PC-9 (cell line): ENCODE results near the gene SLC47A1. TPM values are rescaled to one million over a fixed set of nuclear protein-coding genes. Genes with fewer than 3 reads are reported as not detected.

Experiments used
- BruUV-seq: library from RNA; stranded (reverse); fragments of 400-500 nt; replicated peaks from 2 replicates; lab custom pipeline; 2021; lab: Mats Ljungman, UMichigan
- CTCF ChIA-PET: fragments of 300-600 bp; sonication (Branson Sonifier 250); formaldehyde crosslinking; loops from one replicate; lab custom pipeline; 2022; ENCODE audit warnings: antibody characterized with exemption; lab: Charles Lee
- POLR2A ChIA-PET: fragments of 300-600 bp; sonication (Branson Sonifier 250); formaldehyde crosslinking; loops from one replicate; lab custom pipeline; 2022; ENCODE audit warnings: antibody characterized with exemption; ENCODE audit not compliant: unreplicated experiment; lab: Charles Lee
- DNase-seq, 2 experiments: peaks; one replicate each; pipeline versions ENCODE4 v3.0.0 to v3.0.0-alpha.2; 2015 to 2022; ENCODE audit warnings: mixed read lengths in 1 of 2
- H2AFZ ChIP-seq: fragments of 200-600 bp; sonication (generic); 2 replicates; pipeline ENCODE4 v1.8.1; 2017; ENCODE audit warnings: antibody characterized with exemption
- H3F3A ChIP-seq: fragments of 200-600 bp; sonication (generic); 2 replicates; pipeline ENCODE4 v1.8.1; 2017; ENCODE audit warnings: antibody characterized with exemption, mild to moderate bottlenecking, low read depth; ENCODE audit not compliant: insufficient read depth
- H3K27ac ChIP-seq: fragments of 200-600 bp; sonication (generic); 2 replicates; pipeline ENCODE4 v1.6.1; 2016; ENCODE audit warnings: mixed run types
- H3K27me3 ChIP-seq: fragments of 200-600 bp; sonication (generic); 2 replicates; pipeline ENCODE4 v1.6.1; 2016; ENCODE audit warnings: low read depth, mixed run types; ENCODE audit not compliant: insufficient read depth
- H3K36me3 ChIP-seq: fragments of 200-600 bp; sonication (generic); 2 replicates; pipeline ENCODE4 v1.6.1; 2016; ENCODE audit warnings: low read depth, mixed run types
- H3K4me1 ChIP-seq: fragments of 200-600 bp; sonication (generic); replicated peaks from 2 replicates; pipeline ENCODE4 v1.6.1; 2016; ENCODE audit warnings: mixed run types; ENCODE audit not compliant: insufficient read depth
- H3K4me2 ChIP-seq: fragments of 200-600 bp; sonication (generic); 2 replicates; pipeline ENCODE4 v1.6.1; 2017; ENCODE audit warnings: mixed run types
- H3K4me3 ChIP-seq: fragments of 200-600 bp; sonication (generic); 2 replicates; pipeline ENCODE4 v1.6.1; 2016; ENCODE audit warnings: mixed run types
- H3K79me2 ChIP-seq: fragments of 200-600 bp; sonication (generic); 2 replicates; pipeline ENCODE4 v1.6.1; 2017; ENCODE audit warnings: low read depth, mixed run types
- H3K9me2 ChIP-seq: fragments of 200-600 bp; sonication (generic); 2 replicates; pipeline ENCODE4 v1.8.1; 2017; ENCODE audit warnings: mild to moderate bottlenecking; ENCODE audit not compliant: insufficient read depth
- H3K9me3 ChIP-seq: fragments of 200-600 bp; sonication (generic); 2 replicates; pipeline ENCODE4 v1.8.1; 2016; ENCODE audit warnings: low read depth; ENCODE audit not compliant: insufficient read depth
- H4K20me1 ChIP-seq: fragments of 200-600 bp; sonication (generic); 2 replicates; pipeline ENCODE4 v1.8.1; 2017; ENCODE audit not compliant: insufficient read depth
- CTCF ChIP-seq: fragments of 200-600 bp; sonication (generic); conservative IDR thresholded peaks from 2 replicates; pipeline ENCODE4 v1.6.1; 2017; ENCODE audit warnings: mixed run types, antibody characterized with exemption, mild to moderate bottlenecking, moderate library complexity
- EZH2 ChIP-seq: fragments of 200-600 bp; sonication (generic); IDR thresholded peaks from 2 replicates; pipeline ENCODE4 v1.8.0; 2017; ENCODE audit warnings: antibody characterized with exemption, low read depth
- intact Hi-C: fragments of 100-400 bp; cut with micrococcal nuclease; formaldehyde crosslinking; loops from one replicate; pipeline ENCODE4 v1.10.0; 2022; ENCODE audit not compliant: unreplicated experiment
- total RNA-seq: library from RNA; stranded (reverse); gene quantifications from 2 replicates; pipeline ENCODE4 v1.2.3, GENCODE V29; 2021

The SLC47A1 gene
- total RNA-seq, 1 experiment from 2014 or later, result 1.3 TPM

DNA sequence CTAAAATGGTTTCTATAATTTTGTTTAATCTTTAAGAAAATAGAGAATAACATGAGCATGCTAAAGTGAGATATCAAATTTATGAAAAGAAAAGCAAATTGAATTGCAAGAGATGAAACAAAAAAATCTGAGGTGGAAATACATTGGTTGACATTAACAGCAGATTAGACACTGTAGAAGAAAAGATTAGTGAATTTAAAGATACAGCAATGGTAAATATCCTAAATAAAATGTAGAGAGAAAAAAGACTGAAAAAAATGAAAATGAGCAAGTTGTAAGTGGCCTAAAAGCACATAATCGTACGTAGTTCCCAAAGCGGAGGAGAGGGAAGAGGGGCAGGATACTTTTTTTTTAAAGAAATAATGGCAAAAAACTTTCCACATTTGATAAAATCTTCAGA lies 84.4 kb downstream of the SLC47A1 start:
- no peak for TF ChIP-seq EZH2
- no peak overlapping the region for H3K4me2 ChIP-seq
- H3F3A ChIP-seq, result 0 out of 2 replicates have a peak, but pooled peaks cover 3% of the 10 kb centered on the region
- H3K36me3 ChIP-seq, result 0 out of 2 replicates have a peak, but pooled peaks cover 4% of the 10 kb centered on the region
- no peak overlapping the region for H3K27ac ChIP-seq
- intact Hi-C loops, result no loop called here
- BruUV-seq, result no TSS peak
- peaks cover 41% of the 10 kb centered on the region for H3K9me3 ChIP-seq
- no peaks in the 10 kb centered on the region for H3K27me3 ChIP-seq
- H3K9me2 ChIP-seq, result no peaks in the 10 kb centered on the region
- CTCF ChIA-PET, result interaction anchor here (0.7 kb wide), 1 partner anchor 149 kb away, joined by 6 read pairs; no protein-coding TSS in a partner anchor
- no peaks in the 10 kb centered on the region for H4K20me1 ChIP-seq
- no peak overlapping the region for H2AFZ ChIP-seq
- H3K4me3 ChIP-seq, result no peak overlapping the region
- no peaks in the 10 kb centered on the region for H3K79me2 ChIP-seq
- POLR2A ChIA-PET, result no interaction called here
- no peaks in the 10 kb centered on the region for H3K4me1 ChIP-seq
- DNase-seq, result no peak

GRCh38 chr17:19619705-19620325 lies 86.2 kb downstream of the SLC47A1 start:
- no peaks in the 10 kb centered on the region for H4K20me1 ChIP-seq
- no peaks in the 10 kb centered on the region for H3K79me2 ChIP-seq
- 0 out of 2 replicates have a peak, but pooled peaks cover 4% of the 10 kb centered on the region for H3K36me3 ChIP-seq
- CTCF ChIA-PET, result no interaction called here
- no peaks in the 10 kb centered on the region for H3K9me2 ChIP-seq
- peaks cover 41% of the 10 kb centered on the region for H3K9me3 ChIP-seq
- TF ChIP-seq EZH2 (no peak), CTCF (no peak)
- peaks cover 3% of the 10 kb centered on the region; the same call in 1 of the 2 replicates for H3F3A ChIP-seq
- no TSS peak for BruUV-seq
- no peaks in the 10 kb centered on the region for H3K27me3 ChIP-seq
- no peak overlapping the region for H2AFZ ChIP-seq
- no peak overlapping the region for H3K27ac ChIP-seq
- no peak overlapping the region for H3K4me2 ChIP-seq
- intact Hi-C loops, result no loop called here
- no peak overlapping the region for H3K4me3 ChIP-seq
- no peak for DNase-seq
- POLR2A ChIA-PET, result interaction anchor here (0.7 kb wide), 1 partner anchor 10 kb away, joined by 8 read pairs; no protein-coding TSS in a partner anchor
- no peaks in the 10 kb centered on the region for H3K4me1 ChIP-seq

DNA sequence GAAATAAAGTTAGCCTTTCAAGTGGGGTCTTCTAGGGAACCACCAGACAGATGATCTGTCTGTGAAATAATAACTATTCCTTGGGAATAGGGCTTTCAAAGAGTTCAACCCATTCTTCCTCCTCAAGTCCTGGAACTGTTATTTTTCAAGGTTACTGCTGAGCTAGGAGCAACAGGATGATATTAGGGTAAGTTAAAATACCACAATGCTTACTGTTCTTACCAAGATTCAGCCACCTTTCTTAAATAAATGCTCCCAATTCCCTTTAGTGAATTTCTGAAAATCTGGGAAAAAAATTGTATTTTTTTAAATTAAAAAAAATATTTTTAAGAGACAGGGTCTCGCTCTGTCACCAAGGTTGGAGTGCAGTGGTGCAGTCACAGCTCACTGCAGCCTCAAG lies 88.0 kb downstream of the SLC47A1 start:
- Histone ChIP-seq H4K20me1 (no peaks in the 10 kb centered on the region), H3K36me3 (0 out of 2 replicates have a peak, but pooled peaks cover 4% of the 10 kb centered on the region), H2AFZ (no peak overlapping the region), H3K4me2 (no peak overlapping the region), H3K9me3 (peaks cover 41% of the 10 kb centered on the region), H3K27ac (no peak overlapping the region), H3K9me2 (no peaks in the 10 kb centered on the region), H3K79me2 (no peaks in the 10 kb centered on the region), H3K27me3 (no peaks in the 10 kb centered on the region), H3K4me3 (no peak overlapping the region), H3F3A (no peaks in the 10 kb centered on the region; the same call in 1 of the 2 replicates), H3K4me1 (no peaks in the 10 kb centered on the region)
- POLR2A ChIA-PET, result no interaction called here
- no peak for TF ChIP-seq CTCF
- TF ChIP-seq EZH2, result no peak
- BruUV-seq, result no TSS peak
- intact Hi-C loops, result no loop called here
- DNase-seq, result no peak
- CTCF ChIA-PET, result no interaction called here
